ENCODE results near the gene PPM1E. TPM values are rescaled to one million over a fixed set of nuclear protein-coding genes. Genes with fewer than 3 reads are reported as not detected.

PPM1E gene
- total RNA-seq, 2 experiments from 2014 or later: 0.03 TPM; not detected in 1

- ChIA-PET CTCF (no interaction called here), POLR2A (no interaction called here)
- no peaks in the 10 kb centered on the region for H3K9me3 Mint-ChIP-seq
- no peak overlapping the region for H3K27ac Mint-ChIP-seq
- H3K27me3 Mint-ChIP-seq: no peaks in the 10 kb centered on the region
- peaks cover 4% of the 10 kb centered on the region for H3K4me1 Mint-ChIP-seq
- no peak for DNase-seq
- no peaks in the 10 kb centered on the region for H3K36me3 Mint-ChIP-seq (ENCODE audit: low read depth)
- no peak overlapping the region for H3K4me3 Mint-ChIP-seq
Observed at GRCh38 chr17:58980706-58981481, 225.2 kb downstream of the PPM1E start.

- Mint-ChIP-seq H3K9me3 (no peaks in the 10 kb centered on the region), H3K27me3 (no peaks in the 10 kb centered on the region), H3K4me1 (peaks cover 4% of the 10 kb centered on the region), H3K4me3 (no peak overlapping the region), H3K27ac (no peak overlapping the region), H3K36me3 (ENCODE audit: low read depth) (no peaks in the 10 kb centered on the region)
- POLR2A ChIA-PET: no interaction called here
- CTCF ChIA-PET: interaction anchor here (0.6 kb wide), 1 partner anchor 13 kb away, joined by 3 read pairs; no protein-coding TSS in a partner anchor
- DNase-seq: no peak
Observed at GRCh38 chr17:58982626-58983025, 227.0 kb downstream of the PPM1E start.

- Mint-ChIP-seq H3K27ac (no peak overlapping the region), H3K27me3 (no peaks in the 10 kb centered on the region), H3K4me1 (peaks cover 6% of the 10 kb centered on the region), H3K9me3 (no peaks in the 10 kb centered on the region), H3K4me3 (no peak overlapping the region), H3K36me3 (ENCODE audit: low read depth) (peaks cover 4% of the 10 kb centered on the region)
- POLR2A ChIA-PET: interaction anchor here (0.5 kb wide), 1 partner anchor 120 kb away, joined by 3 read pairs; no protein-coding TSS in a partner anchor
- CTCF ChIA-PET: no interaction called here
- DNase-seq: no peak
Observed at GRCh38 chr17:58985367-58985766, 229.7 kb downstream of the PPM1E start.

GRCh38 chr17:58985971-58986370, 230.3 kb downstream of the PPM1E start:
- ChIA-PET CTCF (interaction anchor here (0.7 kb wide), 1 partner anchor 415 kb away, joined by 3 read pairs; no protein-coding TSS in a partner anchor), POLR2A (interaction anchor here (0.5 kb wide), 1 partner anchor 120 kb away, joined by 3 read pairs; no protein-coding TSS in a partner anchor)
- Mint-ChIP-seq H3K9me3 (no peaks in the 10 kb centered on the region), H3K36me3 (ENCODE audit: low read depth) (peaks cover 4% of the 10 kb centered on the region), H3K4me3 (no peak overlapping the region), H3K27me3 (no peaks in the 10 kb centered on the region), H3K27ac (no peak overlapping the region), H3K4me1 (peaks cover 5% of the 10 kb centered on the region)
- DNase-seq: no peak

GRCh38 chr17:58989629-58990028, 234.0 kb downstream of the PPM1E start:
- no peaks in the 10 kb centered on the region for H3K27me3 Mint-ChIP-seq
- ChIA-PET CTCF (interaction anchor here (0.7 kb wide), 1 partner anchor 466 kb away, joined by 4 read pairs; no protein-coding TSS in a partner anchor), POLR2A (interaction anchor here (1.3 kb wide), 1 partner anchor 357 kb away, joined by 4 read pairs; no protein-coding TSS in a partner anchor)
- peaks cover 13% of the 10 kb centered on the region for H3K36me3 Mint-ChIP-seq (ENCODE audit: low read depth)
- no peak overlapping the region for H3K4me3 Mint-ChIP-seq
- peaks cover 14% of the 10 kb centered on the region for H3K4me1 Mint-ChIP-seq
- DNase-seq: no peak
- H3K9me3 Mint-ChIP-seq: no peaks in the 10 kb centered on the region
- H3K27ac Mint-ChIP-seq: no peak overlapping the region

- Mint-ChIP-seq H3K9me3 (no peaks in the 10 kb centered on the region), H3K27me3 (no peaks in the 10 kb centered on the region), H3K36me3 (ENCODE audit: low read depth) (peaks cover 15% of the 10 kb centered on the region), H3K27ac (peak overlapping the region; percentile 55), H3K4me1 (peaks cover 14% of the 10 kb centered on the region), H3K4me3 (no peak overlapping the region)
- CTCF ChIA-PET: interaction anchor here (0.7 kb wide), 1 partner anchor 13 kb away, joined by 4 read pairs; no protein-coding TSS in a partner anchor
- no peak for DNase-seq
- POLR2A ChIA-PET: no interaction called here
Observed at GRCh38 chr17:58991718-58992331, 236.2 kb downstream of the PPM1E start.

- CTCF ChIA-PET: no interaction called here
- POLR2A ChIA-PET: interaction anchor here (0.7 kb wide), 1 partner anchor 361 kb away, joined by 4 read pairs; no protein-coding TSS in a partner anchor
Observed at GRCh38 chr17:58993311-58993710, 237.7 kb downstream of the PPM1E start.

GRCh38 chr17:58995247-58995940, 239.7 kb downstream of the PPM1E start:
- ChIA-PET CTCF (interaction anchor here (0.6 to 0.7 kb wide), 2 partner anchors 13 to 366 kb away, joined by 3 read pairs; no protein-coding TSS in a partner anchor), POLR2A (no interaction called here)
- no peaks in the 10 kb centered on the region for H3K27me3 Mint-ChIP-seq
- DNase-seq: no peak
- peaks cover 11% of the 10 kb centered on the region for H3K4me1 Mint-ChIP-seq
- H3K27ac Mint-ChIP-seq: no peak overlapping the region
- H3K4me3 Mint-ChIP-seq: no peak overlapping the region
- no peaks in the 10 kb centered on the region for H3K9me3 Mint-ChIP-seq
- peaks cover 36% of the 10 kb centered on the region for H3K36me3 Mint-ChIP-seq (ENCODE audit: low read depth)

More at GRCh38 chr17:58993311-58993710, 237.7 kb downstream of the PPM1E start:
- Mint-ChIP-seq H3K27ac (no peak overlapping the region), H3K36me3 (ENCODE audit: low read depth) (peaks cover 26% of the 10 kb centered on the region), H3K9me3 (no peaks in the 10 kb centered on the region), H3K4me3 (no peak overlapping the region), H3K4me1 (peaks cover 14% of the 10 kb centered on the region), H3K27me3 (no peaks in the 10 kb centered on the region)
- DNase-seq: no peak

GRCh38 chr17:58996968-58997367, 241.3 kb downstream of the PPM1E start:
- H3K36me3 Mint-ChIP-seq (ENCODE audit: low read depth): peaks cover 40% of the 10 kb centered on the region
- DNase-seq: no peak
- CTCF ChIA-PET: interaction anchor here (0.7 kb wide), 1 partner anchor 11 kb away, joined by 3 read pairs; no protein-coding TSS in a partner anchor
- no peaks in the 10 kb centered on the region for H3K9me3 Mint-ChIP-seq
- H3K27ac Mint-ChIP-seq: no peak overlapping the region
- H3K4me1 Mint-ChIP-seq: peaks cover 17% of the 10 kb centered on the region
- no peak overlapping the region for H3K4me3 Mint-ChIP-seq
- H3K27me3 Mint-ChIP-seq: no peaks in the 10 kb centered on the region
- POLR2A ChIA-PET: interaction anchor here (0.7 kb wide), 1 partner anchor 365 kb away, joined by 3 read pairs; no protein-coding TSS in a partner anchor

- H3K9me3 Mint-ChIP-seq: no peaks in the 10 kb centered on the region
- POLR2A ChIA-PET: interaction anchor here (0.7 to 1.2 kb wide), 2 partner anchors 366 kb away, joined by 3 to 5 read pairs; no protein-coding TSS in a partner anchor
- no peak overlapping the region for H3K27ac Mint-ChIP-seq
- H3K36me3 Mint-ChIP-seq (ENCODE audit: low read depth): peaks cover 39% of the 10 kb centered on the region
- no peak for DNase-seq
- no peak overlapping the region for H3K4me3 Mint-ChIP-seq
- no peaks in the 10 kb centered on the region for H3K27me3 Mint-ChIP-seq
- CTCF ChIA-PET: no interaction called here
- peaks cover 22% of the 10 kb centered on the region for H3K4me1 Mint-ChIP-seq
Observed at GRCh38 chr17:58997756-58998553, 242.3 kb downstream of the PPM1E start.

- no peaks in the 10 kb centered on the region for H3K27me3 Mint-ChIP-seq
- ChIA-PET CTCF (interaction anchor here (0.5 kb wide), 1 partner anchor 9 kb away, joined by 6 read pairs; no protein-coding TSS in a partner anchor), POLR2A (interaction anchor here (1.2 kb wide), 1 partner anchor 367 kb away, joined by 5 read pairs; no protein-coding TSS in a partner anchor)
- no peak for DNase-seq
- H3K4me3 Mint-ChIP-seq: no peak overlapping the region
- H3K27ac Mint-ChIP-seq: no peak overlapping the region
- H3K36me3 Mint-ChIP-seq (ENCODE audit: low read depth): peaks cover 34% of the 10 kb centered on the region
- H3K9me3 Mint-ChIP-seq: no peaks in the 10 kb centered on the region
- H3K4me1 Mint-ChIP-seq: peaks cover 26% of the 10 kb centered on the region
Observed at GRCh38 chr17:58998871-58999270, 243.2 kb downstream of the PPM1E start.

GRCh38 chr17:58999500-58999899, 243.8 kb downstream of the PPM1E start:
- peaks cover 34% of the 10 kb centered on the region for H3K36me3 Mint-ChIP-seq (ENCODE audit: low read depth)
- no peaks in the 10 kb centered on the region for H3K9me3 Mint-ChIP-seq
- POLR2A ChIA-PET: interaction anchor here (1.1 kb wide), 1 partner anchor 368 kb away, joined by 4 read pairs; no protein-coding TSS in a partner anchor
- peaks cover 30% of the 10 kb centered on the region for H3K4me1 Mint-ChIP-seq
- DNase-seq: no peak
- no peak overlapping the region for H3K27ac Mint-ChIP-seq
- no peak overlapping the region for H3K4me3 Mint-ChIP-seq
- no peaks in the 10 kb centered on the region for H3K27me3 Mint-ChIP-seq
- CTCF ChIA-PET: interaction anchor here (0.5 kb wide), 1 partner anchor 9 kb away, joined by 6 read pairs; no protein-coding TSS in a partner anchor
